Transverse colon (tissue), 4 donors: ENCODE data around the gene TRPM6.

Source experiments
- POLR2A ChIP-seq: fragments of 450-650 bp; IDR thresholded peaks from one replicate; pipeline ENCODE4 v1.6.1; 2016; ENCODE audit warnings: antibody characterized with exemption, mild to moderate bottlenecking, moderate library complexity
- POLR2AphosphoS5 ChIP-seq, 3 donors: sonication (generic); formaldehyde crosslinking; IDR thresholded peaks; one replicate each; pipeline ENCODE4 v1.6.1; 2016; ENCODE audit warnings: antibody characterized with exemption in 3 of 3
- TF ChIP-seq, protein P1 (sequence below), 5 experiments: fragments of 200-600 bp in 3 of 5; fragments of 450-650 bp in 2 of 5; sonication (generic) in 3 of 5; IDR thresholded peaks; 1 replicate in 2 of 5; 2 replicates in 3 of 5; pipeline ENCODE4 v1.5.1; 2016 to 2017; ENCODE audit warnings: antibody characterized with exemption in 5 of 5, inconsistent platforms in 3 of 5, mild to moderate bottlenecking in 2 of 5, moderate library complexity in 1 of 5

DNA sequence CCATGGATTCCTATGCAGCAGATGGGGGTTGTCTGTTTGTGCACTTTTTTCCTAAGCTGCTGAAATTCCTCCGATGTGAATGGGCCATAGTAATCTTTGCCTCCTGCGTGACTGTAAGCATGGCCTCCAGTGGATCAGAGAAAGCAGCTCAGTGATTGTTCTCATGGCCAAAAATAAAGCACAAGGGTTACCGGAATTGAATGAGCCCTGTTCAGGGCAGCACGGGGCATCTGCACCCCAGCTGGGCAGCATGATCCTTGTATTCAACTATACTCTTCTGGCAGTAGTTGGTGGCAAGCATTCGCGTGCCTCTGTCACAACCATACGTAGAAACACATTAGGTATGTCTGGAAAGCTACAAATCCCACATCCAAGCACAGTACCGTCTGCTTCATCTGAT, 196.7 kb downstream of the TRPM6 start:
- TF ChIP-seq, protein P1, sequence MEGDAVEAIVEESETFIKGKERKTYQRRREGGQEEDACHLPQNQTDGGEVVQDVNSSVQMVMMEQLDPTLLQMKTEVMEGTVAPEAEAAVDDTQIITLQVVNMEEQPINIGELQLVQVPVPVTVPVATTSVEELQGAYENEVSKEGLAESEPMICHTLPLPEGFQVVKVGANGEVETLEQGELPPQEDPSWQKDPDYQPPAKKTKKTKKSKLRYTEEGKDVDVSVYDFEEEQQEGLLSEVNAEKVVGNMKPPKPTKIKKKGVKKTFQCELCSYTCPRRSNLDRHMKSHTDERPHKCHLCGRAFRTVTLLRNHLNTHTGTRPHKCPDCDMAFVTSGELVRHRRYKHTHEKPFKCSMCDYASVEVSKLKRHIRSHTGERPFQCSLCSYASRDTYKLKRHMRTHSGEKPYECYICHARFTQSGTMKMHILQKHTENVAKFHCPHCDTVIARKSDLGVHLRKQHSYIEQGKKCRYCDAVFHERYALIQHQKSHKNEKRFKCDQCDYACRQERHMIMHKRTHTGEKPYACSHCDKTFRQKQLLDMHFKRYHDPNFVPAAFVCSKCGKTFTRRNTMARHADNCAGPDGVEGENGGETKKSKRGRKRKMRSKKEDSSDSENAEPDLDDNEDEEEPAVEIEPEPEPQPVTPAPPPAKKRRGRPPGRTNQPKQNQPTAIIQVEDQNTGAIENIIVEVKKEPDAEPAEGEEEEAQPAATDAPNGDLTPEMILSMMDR (IDR thresholded peaks at IDR 0.05), result no peak
- TF ChIP-seq POLR2A (no peak), POLR2AphosphoS5 (IDR thresholded peaks at IDR 0.05) (no peak)
